ENCODE results near the gene PRDM15. TPM values are rescaled to one million over a fixed set of nuclear protein-coding genes. Genes with fewer than 3 reads are reported as not detected.

The PRDM15 gene
- total RNA-seq, 1 experiment from 2014 or later, result 9.9 TPM

DNA sequence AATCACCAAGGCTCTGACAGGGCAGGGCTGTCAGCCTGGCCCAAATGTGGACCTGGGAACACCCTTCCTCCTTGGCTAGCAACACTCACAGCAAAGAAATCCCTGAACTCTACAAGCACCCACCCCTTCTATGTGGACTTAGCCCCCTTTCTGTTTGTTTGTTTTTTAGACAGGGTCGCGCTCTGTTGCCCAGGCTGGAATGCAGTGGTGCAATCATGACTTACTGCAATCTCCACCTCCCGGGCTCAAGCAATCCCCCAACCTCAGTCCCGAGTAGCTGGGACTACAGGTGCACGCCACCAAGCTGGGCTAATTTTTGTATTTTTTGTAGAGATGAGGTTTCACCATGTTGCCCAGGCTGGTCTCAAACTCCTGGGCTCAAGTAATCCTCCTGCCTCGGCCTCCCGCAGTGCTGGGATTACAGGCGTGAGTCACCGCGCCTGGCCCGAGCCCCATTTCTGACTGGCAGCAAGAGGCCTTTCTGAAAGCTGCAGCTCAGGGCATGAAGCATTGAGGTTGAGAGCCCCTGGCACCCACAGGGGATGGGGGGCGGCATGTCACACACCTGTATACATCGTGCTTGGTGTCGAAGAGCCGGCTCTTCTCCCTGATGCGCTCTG lies 128.5 kb downstream of the PRDM15 start:
- Histone ChIP-seq H2BK5ac (ENCODE audit: insufficient read length, low read length) (no peak overlapping the region), H4K5ac (ENCODE audit: insufficient read length, low read depth, low read length) (no peak overlapping the region), H3K27ac (ENCODE audit: insufficient read length, low read depth, low read length) (no peak overlapping the region), H3K4ac (ENCODE audit: low read depth, low read length) (no peak overlapping the region), H3T11ph (ENCODE audit: low read length) (no peak overlapping the region), H3K27me3 (ENCODE audit: insufficient read depth, low read length) (no peaks in the 10 kb centered on the region; the same call in 1 of the 2 replicates), H2BK12ac (ENCODE audit: insufficient read length, low read depth, low read length) (no peak overlapping the region), H3K79me1 (ENCODE audit: insufficient read depth, low read depth, low read length, poor library complexity, severe bottlenecking) (no peaks in the 10 kb centered on the region), H2BK20ac (ENCODE audit: low read depth, low read length, poor library complexity, severe bottlenecking) (no peak overlapping the region), H3K9me3 (ENCODE audit: control insufficient read depth, low read depth, low read length) (no peaks in the 10 kb centered on the region), H3K23me2 (ENCODE audit: insufficient read length, low read depth, low read length, poor library complexity, severe bottlenecking) (no peaks in the 10 kb centered on the region), H2AK5ac (ENCODE audit: insufficient read length, low read length) (no peak overlapping the region), H2AFZ (ENCODE audit: low read length) (no peak overlapping the region), H2BK120ac (ENCODE audit: low read depth, low read length, poor library complexity, severe bottlenecking) (no peak overlapping the region), H3K14ac (ENCODE audit: insufficient read depth, low read length) (no peak overlapping the region), H4K91ac (ENCODE audit: insufficient read length, low read depth, low read length) (no peak overlapping the region), H2BK15ac (ENCODE audit: low read depth, low read length) (no peak overlapping the region), H3K4me1 (ENCODE audit: insufficient read depth, low read length) (peaks cover 13% of the 10 kb centered on the region; the same call in 1 of the 2 replicates), H4K20me1 (ENCODE audit: control insufficient read depth, insufficient read depth, insufficient read length) (no peaks in the 10 kb centered on the region), H4K8ac (replicated peaks; ENCODE audit: insufficient read length, low read depth, low read length) (no peak overlapping the region), H3K23ac (ENCODE audit: insufficient read length, low read depth, low read length) (no peak overlapping the region), H3K18ac (ENCODE audit: insufficient read length, low read depth, low read length) (no peak overlapping the region), H3K79me2 (ENCODE audit: insufficient read depth, low read length) (no peaks in the 10 kb centered on the region), H3K56ac (ENCODE audit: insufficient read length, low read depth, low read length) (no peak overlapping the region), H3K4me2 (ENCODE audit: insufficient read depth, insufficient read length, low read length) (no peak overlapping the region), H3K9ac (ENCODE audit: extremely low read depth, insufficient read length, low read length) (no peak overlapping the region)
- Mint-ChIP-seq H3K4me3 (no peak overlapping the region), H3K4me1 (peaks cover 43 to 56% of the 10 kb centered on the region in 2 experiments), H3K27ac (no peak overlapping the region), H3K36me3 (ENCODE audit: insufficient read depth in 1 of 3, low read depth in 3 of 3) (peaks cover 0 to 5% (median 0%) of the 10 kb centered on the region in 3 experiments; a peak in 3 of 7 replicates), H3K27me3 (ENCODE audit: low read depth) (no peaks in the 10 kb centered on the region; the same call in 1 of the 2 replicates), H3K9me3 (no peaks in the 10 kb centered on the region; a peak in 2 of 5 replicates)
- no peak for DNase-seq
- no CpG with 5 or more reads among the region's 16 CpGs for WGBS (ENCODE audit: extremely low coverage, insufficient read length, low lambda C conversion rate)
- TF ChIP-seq, protein P1, sequence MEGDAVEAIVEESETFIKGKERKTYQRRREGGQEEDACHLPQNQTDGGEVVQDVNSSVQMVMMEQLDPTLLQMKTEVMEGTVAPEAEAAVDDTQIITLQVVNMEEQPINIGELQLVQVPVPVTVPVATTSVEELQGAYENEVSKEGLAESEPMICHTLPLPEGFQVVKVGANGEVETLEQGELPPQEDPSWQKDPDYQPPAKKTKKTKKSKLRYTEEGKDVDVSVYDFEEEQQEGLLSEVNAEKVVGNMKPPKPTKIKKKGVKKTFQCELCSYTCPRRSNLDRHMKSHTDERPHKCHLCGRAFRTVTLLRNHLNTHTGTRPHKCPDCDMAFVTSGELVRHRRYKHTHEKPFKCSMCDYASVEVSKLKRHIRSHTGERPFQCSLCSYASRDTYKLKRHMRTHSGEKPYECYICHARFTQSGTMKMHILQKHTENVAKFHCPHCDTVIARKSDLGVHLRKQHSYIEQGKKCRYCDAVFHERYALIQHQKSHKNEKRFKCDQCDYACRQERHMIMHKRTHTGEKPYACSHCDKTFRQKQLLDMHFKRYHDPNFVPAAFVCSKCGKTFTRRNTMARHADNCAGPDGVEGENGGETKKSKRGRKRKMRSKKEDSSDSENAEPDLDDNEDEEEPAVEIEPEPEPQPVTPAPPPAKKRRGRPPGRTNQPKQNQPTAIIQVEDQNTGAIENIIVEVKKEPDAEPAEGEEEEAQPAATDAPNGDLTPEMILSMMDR (conservative IDR thresholded peaks at IDR 0.05), result no peak

All from H9 (cell line).